ENCODE results near the gene TMCC1. TPM values are rescaled to one million over a fixed set of nuclear protein-coding genes. Genes with fewer than 3 reads are reported as not detected.

Gene TMCC1
- total and polyA plus RNA-seq, 10 of the 15 experiments (the other 5 are each of a cell fraction or from before 2014, with no cell fraction given), result 2.3 to 21.1 (median 8.4) TPM

DNA sequence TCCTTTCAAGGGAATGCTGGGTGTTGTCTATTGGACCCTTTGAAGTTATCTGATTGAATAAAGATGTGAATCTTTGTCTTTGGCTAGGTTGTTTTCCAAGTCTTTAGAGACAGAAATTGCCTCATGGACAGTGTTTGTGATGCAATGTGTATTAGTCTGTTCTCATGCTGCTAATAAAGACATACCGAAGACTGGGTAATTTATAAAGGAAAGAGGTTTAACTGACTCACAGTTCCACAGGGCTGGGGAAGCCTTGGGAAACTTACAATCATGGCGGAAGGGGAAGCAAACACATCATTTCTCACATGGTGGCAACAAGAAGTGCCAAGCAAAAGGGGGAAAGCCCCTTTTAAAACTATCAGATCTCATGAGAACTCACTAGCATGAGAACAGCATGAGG lies 198.3 kb downstream of the TMCC1 start:
- Histone ChIP-seq H3K79me2 (ENCODE audit: control insufficient read depth, insufficient read depth, low read length) (no peaks in the 10 kb centered on the region), H3K4me3 (no peak overlapping the region), H3K9me3 (replicated peaks; ENCODE audit: control insufficient read depth, insufficient read depth, low read length) (peaks cover 2% of the 10 kb centered on the region; the same call in 2 of the 3 replicates), H3K36me3 (ENCODE audit: control insufficient read depth in 2 of 2, insufficient read depth in 2 of 2, low read length in 1 of 2) (no peaks in the 10 kb centered on the region; a peak in 1 of 4 replicates), H4K20me1 (ENCODE audit: control insufficient read depth, insufficient read depth) (no peaks in the 10 kb centered on the region), H3K27ac (ENCODE audit: control insufficient read depth, insufficient read depth) (no peak overlapping the region), H3K9ac (ENCODE audit: control insufficient read depth, insufficient read depth, low read length) (no peak overlapping the region), H3K4me2 (ENCODE audit: control insufficient read depth, insufficient read depth) (no peak overlapping the region), H3K4me1 (ENCODE audit: control insufficient read depth, insufficient read depth, low read length) (no peaks in the 10 kb centered on the region), H3K27me3 (replicated peaks in 1 of 2; ENCODE audit: control insufficient read depth in 2 of 2, insufficient read depth in 2 of 2, low read length in 1 of 2) (no peaks in the 10 kb centered on the region), H2AFZ (ENCODE audit: control insufficient read depth, low read depth, low read length) (no peak overlapping the region)
- ChIA-PET SMC1A (ENCODE audit: uncharacterized antibody, unreplicated experiment) (no interaction called here), RAD21 (ENCODE audit: unreplicated experiment) (no interaction called here), CTCF (no interaction called here), POLR2A (no interaction called here)
- TF ChIP-seq STAT1 (conservative IDR thresholded peaks at IDR 0.05) (no peak), EZH2 (IDR thresholded peaks at IDR 0.05; ENCODE audit: borderline replicate concordance, control insufficient read depth, low read depth, low read length) (no peak), MYB (IDR thresholded peaks at IDR 0.05; ENCODE audit: borderline replicate concordance, low read depth, low read length) (no peak), ZNF207 (IDR thresholded peaks at IDR 0.05; ENCODE audit: borderline replicate concordance) (no peak), HDAC2 (IDR thresholded peaks at IDR 0.05) (no peak), BHLHE40 (IDR thresholded peaks at IDR 0.05; ENCODE audit: borderline replicate concordance in 1 of 2, low read depth in 2 of 2, low read length in 1 of 2) (no peak), EED (IDR thresholded peaks at IDR 0.05; ENCODE audit: low read depth) (no peak), RFX5 (IDR thresholded peaks at IDR 0.05; ENCODE audit: low read depth, low read length) (no peak), MEF2A (IDR thresholded peaks at IDR 0.05; ENCODE audit: insufficient read depth, low read depth, low read length) (no peak), CBX5 (IDR thresholded peaks at IDR 0.05; ENCODE audit: low read depth) (no peak), DPF2 (IDR thresholded peaks at IDR 0.05) (no peak), MYC (IDR thresholded peaks at IDR 0.05; ENCODE audit: insufficient read depth, insufficient read length, insufficient replicate concordance, low read length, severe bottlenecking) (no peak), GATAD2B (conservative IDR thresholded peaks at IDR 0.05; ENCODE audit: low read depth) (no peak), ASH2L (IDR thresholded peaks at IDR 0.05; ENCODE audit: borderline replicate concordance, low read depth) (no peak), CREM (IDR thresholded peaks at IDR 0.05; ENCODE audit: low read depth) (no peak), BACH1 (IDR thresholded peaks at IDR 0.05; ENCODE audit: borderline replicate concordance) (no peak), SIN3A (IDR thresholded peaks at IDR 0.05; ENCODE audit: low read depth, low read length) (no peak)
- TF ChIP-seq, protein P1, sequence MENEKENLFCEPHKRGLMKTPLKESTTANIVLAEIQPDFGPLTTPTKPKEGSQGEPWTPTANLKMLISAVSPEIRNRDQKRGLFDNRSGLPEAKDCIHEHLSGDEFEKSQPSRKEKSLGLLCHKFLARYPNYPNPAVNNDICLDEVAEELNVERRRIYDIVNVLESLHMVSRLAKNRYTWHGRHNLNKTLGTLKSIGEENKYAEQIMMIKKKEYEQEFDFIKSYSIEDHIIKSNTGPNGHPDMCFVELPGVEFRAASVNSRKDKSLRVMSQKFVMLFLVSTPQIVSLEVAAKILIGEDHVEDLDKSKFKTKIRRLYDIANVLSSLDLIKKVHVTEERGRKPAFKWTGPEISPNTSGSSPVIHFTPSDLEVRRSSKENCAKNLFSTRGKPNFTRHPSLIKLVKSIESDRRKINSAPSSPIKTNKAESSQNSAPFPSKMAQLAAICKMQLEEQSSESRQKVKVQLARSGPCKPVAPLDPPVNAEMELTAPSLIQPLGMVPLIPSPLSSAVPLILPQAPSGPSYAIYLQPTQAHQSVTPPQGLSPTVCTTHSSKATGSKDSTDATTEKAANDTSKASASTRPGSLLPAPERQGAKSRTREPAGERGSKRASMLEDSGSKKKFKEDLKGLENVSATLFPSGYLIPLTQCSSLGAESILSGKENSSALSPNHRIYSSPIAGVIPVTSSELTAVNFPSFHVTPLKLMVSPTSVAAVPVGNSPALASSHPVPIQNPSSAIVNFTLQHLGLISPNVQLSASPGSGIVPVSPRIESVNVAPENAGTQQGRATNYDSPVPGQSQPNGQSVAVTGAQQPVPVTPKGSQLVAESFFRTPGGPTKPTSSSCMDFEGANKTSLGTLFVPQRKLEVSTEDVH (IDR thresholded peaks at IDR 0.05; ENCODE audit: low read depth, partially characterized antibody), result no peak
- TF ChIP-seq, protein P2, sequence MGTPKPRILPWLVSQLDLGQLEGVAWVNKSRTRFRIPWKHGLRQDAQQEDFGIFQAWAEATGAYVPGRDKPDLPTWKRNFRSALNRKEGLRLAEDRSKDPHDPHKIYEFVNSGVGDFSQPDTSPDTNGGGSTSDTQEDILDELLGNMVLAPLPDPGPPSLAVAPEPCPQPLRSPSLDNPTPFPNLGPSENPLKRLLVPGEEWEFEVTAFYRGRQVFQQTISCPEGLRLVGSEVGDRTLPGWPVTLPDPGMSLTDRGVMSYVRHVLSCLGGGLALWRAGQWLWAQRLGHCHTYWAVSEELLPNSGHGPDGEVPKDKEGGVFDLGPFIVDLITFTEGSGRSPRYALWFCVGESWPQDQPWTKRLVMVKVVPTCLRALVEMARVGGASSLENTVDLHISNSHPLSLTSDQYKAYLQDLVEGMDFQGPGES (IDR thresholded peaks at IDR 0.05), result no peak
- TF ChIP-seq, protein P3, sequence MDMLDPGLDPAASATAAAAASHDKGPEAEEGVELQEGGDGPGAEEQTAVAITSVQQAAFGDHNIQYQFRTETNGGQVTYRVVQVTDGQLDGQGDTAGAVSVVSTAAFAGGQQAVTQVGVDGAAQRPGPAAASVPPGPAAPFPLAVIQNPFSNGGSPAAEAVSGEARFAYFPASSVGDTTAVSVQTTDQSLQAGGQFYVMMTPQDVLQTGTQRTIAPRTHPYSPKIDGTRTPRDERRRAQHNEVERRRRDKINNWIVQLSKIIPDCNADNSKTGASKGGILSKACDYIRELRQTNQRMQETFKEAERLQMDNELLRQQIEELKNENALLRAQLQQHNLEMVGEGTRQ (IDR thresholded peaks at IDR 0.05; ENCODE audit: borderline replicate concordance, low read depth, low read length), result no peak
- in situ Hi-C loops (cut with MboI) (no loop called here), intact Hi-C loops (cut with micrococcal nuclease; ENCODE audit: unreplicated experiment) (no loop called here)
- ATAC-seq, result no peak
- DNase-seq (ENCODE audit: low read depth, low spot score), result no peak
- FAIRE-seq, result no peak
- 96% methylated on average over 2 of the region's 2 CpGs for WGBS (ENCODE audit: insufficient coverage, insufficient replicate concordance, low lambda C conversion rate, missing lambda C conversion rate)
- no TSS peak for BruUV-seq (replicated peaks)

All from GM12878 (cell line).